HG03432 (cell line): ENCODE results near the gene ADRB2.

Experiments used
- ATAC-seq: cut with Tn5 transposase; IDR thresholded peaks from one replicate; pipeline ENCODE4 v1.9.1; 2021; ENCODE audit warnings: mild to moderate bottlenecking, moderate library complexity; ENCODE audit not compliant: unreplicated experiment

The ADRB2 gene

DNA sequence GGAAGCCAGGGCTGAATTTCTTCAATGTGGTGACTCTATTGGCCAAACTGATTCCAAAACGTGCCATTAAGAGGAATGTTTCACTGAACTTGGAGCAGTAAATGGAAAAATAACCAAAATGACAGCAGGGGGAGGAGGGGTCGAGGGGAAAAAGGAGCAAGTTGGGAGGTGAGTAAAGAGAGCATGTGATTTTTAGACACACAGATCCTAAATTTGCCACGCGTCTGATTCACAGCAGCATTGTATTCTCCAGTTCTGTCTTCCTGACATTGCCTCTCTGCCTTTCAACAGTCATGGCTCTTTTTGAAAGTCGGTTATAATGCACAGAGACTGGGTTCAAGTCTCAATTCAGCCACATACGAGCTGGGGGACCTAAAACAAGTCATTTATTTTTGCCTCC lies 22.0 kb upstream of the ADRB2 start:
- ATAC-seq = no peak

DNA sequence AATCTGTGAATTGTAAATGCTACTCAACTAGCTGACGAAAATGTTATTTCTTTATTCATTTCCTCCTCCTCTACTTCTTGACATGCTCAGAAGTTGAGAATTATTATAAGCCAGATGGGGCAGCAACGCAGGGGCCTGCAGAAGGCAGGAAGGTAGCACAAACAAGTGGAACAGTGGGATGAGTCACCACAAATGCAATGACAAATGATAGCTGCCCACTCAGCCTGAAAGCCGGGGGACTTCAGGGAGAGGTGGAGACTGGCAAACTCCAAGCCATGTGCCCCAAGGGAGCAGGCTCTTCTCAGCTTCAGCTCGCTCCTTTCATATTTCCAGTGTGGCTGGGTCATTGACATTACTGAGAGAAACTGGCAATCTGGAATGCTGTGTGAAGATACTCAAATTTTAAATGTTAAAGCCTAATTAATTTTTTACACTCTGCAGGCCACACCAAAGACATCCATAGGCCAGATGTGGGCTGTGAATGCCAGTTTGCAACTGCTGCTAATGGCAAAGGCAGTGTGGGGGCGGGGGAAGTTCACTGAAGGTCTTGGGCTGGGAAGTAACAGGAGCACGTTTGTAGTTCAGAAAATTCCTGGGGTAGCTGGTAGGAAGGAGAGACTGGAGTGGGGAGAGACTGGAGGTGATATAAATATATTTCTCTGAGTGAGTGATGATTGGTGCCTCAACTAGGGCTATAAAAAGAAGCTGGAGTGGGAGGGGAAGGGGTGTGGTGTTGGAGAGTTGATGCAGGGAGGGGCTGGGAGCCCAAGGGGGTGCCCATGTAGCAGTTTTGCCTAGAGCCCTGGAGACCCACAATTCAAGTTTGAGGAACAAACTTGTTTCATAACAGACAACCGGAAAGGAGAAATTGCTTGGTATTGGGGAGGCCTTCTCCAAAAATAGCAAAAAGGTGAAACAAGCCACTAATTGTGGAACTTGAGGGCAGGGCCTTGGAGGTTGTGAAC lies 20.8 kb upstream of the ADRB2 start:
- ATAC-seq = peak; percentile 39

GRCh38 chr5:148806520-148806931 lies 19.9 kb upstream of the ADRB2 start:
- no peak for ATAC-seq

DNA sequence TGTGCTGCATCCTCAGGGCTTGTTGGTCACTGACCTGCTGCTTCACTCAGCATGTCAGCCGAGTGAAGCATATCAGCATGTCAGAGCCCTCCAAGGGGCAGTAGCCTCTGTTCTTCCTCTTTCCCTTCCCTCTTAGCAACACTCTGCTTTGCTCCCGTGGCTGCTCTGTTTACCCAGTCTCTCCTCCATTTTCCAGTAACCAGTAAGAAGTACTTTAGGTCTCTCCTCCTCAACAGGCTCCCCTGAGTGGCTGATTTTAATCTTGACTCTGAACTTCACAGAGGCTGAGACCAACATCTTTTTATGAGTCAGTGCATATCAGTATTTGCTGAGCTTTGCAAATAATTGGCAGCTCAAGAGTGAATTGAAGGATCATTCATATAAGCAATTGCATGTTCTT lies 18.6 kb upstream of the ADRB2 start:
- no peak for ATAC-seq

DNA sequence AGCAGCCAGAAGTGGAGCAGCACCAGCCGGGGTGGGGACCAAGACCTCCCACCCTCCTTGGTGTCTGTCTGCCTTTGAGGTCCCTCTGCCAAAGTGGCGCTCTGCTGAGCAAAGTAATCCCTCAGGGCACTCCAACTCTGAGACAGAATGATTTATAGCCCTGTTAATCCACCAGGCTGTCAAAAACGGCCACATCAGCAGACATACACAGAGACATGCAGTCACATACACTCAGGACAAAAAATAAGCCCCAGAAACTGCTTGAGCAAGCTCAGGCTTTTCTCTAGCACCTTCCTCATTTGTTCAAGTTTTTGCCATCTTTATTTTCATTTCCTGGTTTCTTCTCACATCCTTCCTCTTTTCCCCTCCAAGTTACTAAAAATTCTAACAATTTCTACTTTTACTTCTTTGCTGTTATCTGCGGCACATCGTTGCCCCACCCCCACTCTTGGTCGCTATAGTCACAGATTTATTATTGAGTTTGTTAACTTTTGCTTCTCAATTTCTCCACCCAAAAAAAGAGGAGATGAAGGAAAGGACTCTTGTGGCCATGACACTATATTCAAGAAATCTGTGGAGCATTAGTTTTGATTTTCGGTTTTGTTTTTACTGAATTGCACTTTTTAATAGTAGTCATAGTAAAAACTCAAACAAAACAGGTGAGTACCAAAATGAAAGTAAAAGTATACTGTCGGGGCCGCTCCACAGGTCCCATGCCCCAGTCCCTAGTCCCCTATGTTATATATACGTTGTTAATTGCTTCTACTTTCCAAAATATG lies 17.4 kb upstream of the ADRB2 start:
- peak; percentile 73 for ATAC-seq

DNA sequence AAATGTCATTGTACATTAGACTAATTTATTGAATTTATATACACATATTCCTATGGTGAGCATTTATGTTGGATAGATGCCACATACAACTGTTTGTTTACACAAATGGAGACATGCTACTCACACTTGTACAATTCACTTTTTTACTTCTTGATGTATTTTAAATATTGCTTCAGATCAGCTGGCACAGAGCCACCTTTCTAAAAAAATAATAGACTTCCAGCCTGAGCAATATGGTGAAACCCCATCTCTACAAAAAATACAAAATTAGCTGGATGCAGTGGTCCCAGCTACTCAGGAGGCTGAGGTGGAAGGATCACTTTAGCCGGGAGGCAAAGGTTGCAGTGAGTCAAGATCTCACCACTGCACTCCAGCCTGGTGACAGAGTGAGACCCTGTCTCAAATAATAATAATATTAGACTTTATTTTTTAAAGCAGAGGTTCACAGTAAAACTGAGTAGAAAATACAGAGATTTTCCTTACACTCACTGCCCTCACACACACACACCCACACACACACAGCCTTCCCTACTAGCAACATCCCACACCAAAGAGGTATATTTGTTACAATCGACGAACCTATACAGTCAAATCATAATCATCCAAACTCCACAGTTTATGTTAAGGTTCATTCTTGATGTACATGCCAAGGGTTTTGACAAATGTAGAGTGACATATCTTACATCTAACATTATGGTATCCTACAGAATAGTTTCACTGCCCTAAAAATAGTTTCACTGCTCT lies 16.5 kb upstream of the ADRB2 start:
- ATAC-seq = no peak

- no peak for ATAC-seq
These were observed 15.6 kb upstream of the ADRB2 start for GRCh38 chr5:148810823-148811222.

DNA sequence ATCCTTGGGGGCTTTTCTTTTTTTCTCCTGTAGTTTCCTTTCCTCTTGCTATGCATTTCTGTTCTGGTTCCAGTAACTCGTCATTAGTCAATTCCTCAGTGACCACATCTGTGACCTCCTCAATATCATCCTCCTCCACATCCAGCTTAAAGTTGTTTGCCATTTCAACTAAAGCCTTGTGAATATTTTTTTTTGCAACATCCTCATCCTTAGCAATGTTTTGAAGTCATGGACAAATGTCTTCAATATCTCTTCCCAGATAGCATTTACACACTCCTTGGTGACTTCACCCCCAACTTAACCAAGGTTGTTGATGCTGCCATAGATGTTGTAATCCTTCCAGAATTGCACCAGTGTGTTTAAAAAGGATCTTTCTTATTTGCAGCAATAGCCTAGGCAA lies 14.7 kb upstream of the ADRB2 start:
- ATAC-seq = no peak

GRCh38 chr5:148815086-148815485 lies 11.3 kb upstream of the ADRB2 start:
- ATAC-seq = no peak

DNA sequence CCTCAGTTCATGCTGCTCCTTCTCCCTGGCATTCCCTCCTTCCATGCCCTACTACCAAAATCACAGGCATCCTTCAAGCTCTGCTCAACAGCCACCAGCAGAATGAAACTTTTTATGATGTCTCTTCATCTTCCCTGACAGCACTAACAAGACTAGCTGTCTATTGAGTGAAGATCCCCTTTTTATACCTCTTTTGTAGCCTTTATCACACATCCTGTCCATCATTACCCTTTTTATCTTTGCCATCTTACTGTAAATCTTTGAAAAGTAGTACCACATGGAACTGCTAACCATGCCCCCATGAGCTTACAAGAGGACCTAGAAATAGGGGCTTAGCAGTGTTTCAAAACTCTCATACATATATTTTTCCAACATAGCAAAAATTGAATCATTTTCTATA lies 10.8 kb upstream of the ADRB2 start:
- no peak for ATAC-seq

DNA sequence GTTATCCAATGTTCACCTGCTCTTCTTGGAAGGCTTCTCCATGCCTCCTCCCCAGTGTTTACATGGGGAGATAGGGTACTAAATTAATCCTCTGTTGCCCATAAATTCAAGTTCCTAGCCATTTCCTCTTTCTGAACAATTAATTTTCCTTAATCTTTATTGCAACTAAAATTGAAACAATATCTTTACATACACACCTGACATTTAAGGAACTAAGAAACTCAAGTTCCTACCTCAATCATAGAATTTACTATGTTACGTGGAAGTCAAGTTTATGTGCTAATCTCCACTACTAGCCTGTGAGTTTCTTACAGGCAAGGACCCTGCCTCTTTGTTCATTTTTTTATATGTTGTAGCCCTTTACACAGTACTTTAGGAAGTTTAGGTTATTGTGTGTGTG lies 10.1 kb upstream of the ADRB2 start:
- ATAC-seq = no peak

- ATAC-seq = no peak
These were observed 9.6 kb upstream of the ADRB2 start for GRCh38 chr5:148816782-148817181.

GRCh38 chr5:148817606-148818005 lies 8.8 kb upstream of the ADRB2 start:
- no peak for ATAC-seq

DNA sequence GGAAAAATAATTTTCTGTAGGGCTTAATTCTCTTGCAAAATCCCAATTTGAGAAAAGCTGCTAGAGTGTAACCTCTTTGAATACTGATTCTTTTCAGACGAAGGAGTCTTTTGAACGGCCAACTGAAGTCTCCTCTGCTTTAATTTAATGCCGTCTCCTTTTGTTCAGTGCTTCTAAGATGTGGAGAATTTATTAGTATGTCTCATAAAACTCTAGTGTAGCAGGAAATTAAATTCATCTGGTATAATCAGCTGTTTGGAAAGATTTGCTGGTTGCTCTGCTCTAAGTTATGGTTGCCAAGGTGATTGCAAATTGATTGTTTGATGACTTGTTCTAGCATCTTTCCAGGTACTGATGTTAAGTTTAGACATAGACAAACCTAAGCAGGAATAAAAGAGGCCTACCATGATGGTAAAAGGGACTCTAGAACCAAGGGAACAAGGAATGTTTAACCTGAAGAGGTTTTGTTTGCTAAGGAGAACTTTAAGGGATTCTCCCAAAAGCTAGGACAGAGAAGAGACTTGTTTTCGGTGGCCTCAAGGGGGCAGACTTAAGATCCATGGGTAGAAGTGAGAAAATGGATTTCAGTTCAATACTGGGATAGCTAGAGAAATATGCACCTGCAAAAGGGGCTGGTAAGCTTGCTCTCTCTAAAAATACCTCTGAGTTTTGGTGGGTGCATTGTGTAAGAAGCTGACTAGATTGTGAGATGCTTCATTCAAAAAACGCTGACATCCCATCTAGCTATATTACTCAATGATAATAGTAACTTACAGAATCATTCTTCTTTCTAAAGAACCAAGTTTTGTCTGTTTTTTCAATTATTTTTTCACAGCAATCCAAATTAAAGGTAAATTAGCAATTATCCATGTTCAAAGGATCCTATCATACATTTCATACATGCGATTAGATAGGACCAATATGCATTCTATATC lies 5.7 kb upstream of the ADRB2 start:
- ATAC-seq = no peak

DNA sequence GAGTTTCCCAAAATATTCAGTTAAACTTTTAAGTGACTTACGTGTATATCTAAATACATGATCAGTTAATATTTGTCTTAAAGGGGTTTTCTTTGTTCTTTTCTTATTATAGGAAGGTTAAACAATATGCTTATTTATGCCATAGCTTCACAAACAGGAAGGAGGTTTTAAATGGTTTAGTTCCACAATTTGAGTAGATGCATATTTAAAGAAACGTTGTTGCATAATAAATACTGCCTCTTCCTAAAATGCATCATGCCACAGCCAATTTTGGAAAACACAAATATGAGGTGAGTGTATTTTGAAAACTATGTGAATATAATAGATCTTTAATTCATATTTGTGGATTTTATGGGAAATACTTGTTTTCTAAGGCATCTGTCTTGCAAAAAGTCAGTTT lies 2.5 kb upstream of the ADRB2 start:
- ATAC-seq = no peak

DNA sequence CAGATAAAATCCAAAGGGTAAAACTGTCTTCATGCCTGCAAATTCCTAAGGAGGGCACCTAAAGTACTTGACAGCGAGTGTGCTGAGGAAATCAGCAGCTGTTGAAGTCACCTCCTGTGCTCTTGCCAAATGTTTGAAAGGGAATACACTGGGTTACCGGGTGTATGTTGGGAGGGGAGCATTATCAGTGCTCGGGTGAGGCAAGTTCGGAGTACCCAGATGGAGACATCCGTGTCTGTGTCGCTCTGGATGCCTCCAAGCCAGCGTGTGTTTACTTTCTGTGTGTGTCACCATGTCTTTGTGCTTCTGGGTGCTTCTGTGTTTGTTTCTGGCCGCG lies 727 bp upstream of the ADRB2 start:
- ATAC-seq = peak; percentile 11

DNA sequence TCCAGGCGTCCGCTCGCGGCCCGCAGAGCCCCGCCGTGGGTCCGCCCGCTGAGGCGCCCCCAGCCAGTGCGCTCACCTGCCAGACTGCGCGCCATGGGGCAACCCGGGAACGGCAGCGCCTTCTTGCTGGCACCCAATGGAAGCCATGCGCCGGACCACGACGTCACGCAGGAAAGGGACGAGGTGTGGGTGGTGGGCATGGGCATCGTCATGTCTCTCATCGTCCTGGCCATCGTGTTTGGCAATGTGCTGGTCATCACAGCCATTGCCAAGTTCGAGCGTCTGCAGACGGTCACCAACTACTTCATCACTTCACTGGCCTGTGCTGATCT lies 294 bp downstream of the ADRB2 start:
- peak; percentile 24 for ATAC-seq

- no peak for ATAC-seq
These were observed 1.3 kb downstream of the ADRB2 start for GRCh38 chr5:148827723-148828122.

GRCh38 chr5:148828511-148829247 lies 2.3 kb downstream of the ADRB2 start:
- ATAC-seq = no peak

DNA sequence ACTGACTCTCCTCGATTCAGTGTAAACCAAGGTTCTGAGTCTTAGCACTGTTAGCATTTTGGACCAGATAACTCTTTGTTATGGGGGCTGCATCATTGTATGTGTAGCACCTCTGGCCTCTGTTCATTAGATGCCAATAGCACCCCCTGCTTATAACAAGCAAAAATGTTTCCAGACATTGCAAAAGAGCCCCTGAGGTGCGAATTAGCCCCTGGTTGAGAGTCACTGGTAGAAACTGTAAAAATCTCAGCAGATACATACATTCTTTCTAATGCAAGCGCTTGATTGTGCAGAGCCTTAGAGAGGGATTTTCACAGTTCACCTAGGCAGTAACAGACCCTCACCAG lies 2.8 kb downstream of the ADRB2 start:
- ATAC-seq = no peak
